ENCODE results near the gene GSDME. TPM values are rescaled to one million over a fixed set of nuclear protein-coding genes. Genes with fewer than 3 reads are reported as not detected.

Gene GSDME
- total RNA-seq, 1 experiment from 2014 or later, result 4.5 TPM

- no TSS peak for BruUV-seq (replicated peaks)
- no peak for ATAC-seq
- H3K27ac ChIP-seq (ENCODE audit: low read length), result no peak overlapping the region
- DNase-seq (ENCODE audit: low read depth, low spot score), result no peak
- intact Hi-C loops (cut with micrococcal nuclease; ENCODE audit: unreplicated experiment), result loop anchor here (10.0 kb wide), 1 partner anchor 57 kb away; no protein-coding TSS in a partner anchor
- no peaks in the 10 kb centered on the region; the same call in 1 of the 2 replicates for H3K36me3 ChIP-seq (ENCODE audit: control insufficient read depth, insufficient read depth, low read length)
- H3K9me3 ChIP-seq (ENCODE audit: control insufficient read depth, insufficient read depth, low read depth, low read length), result no peaks in the 10 kb centered on the region
- H3K27me3 ChIP-seq (ENCODE audit: control insufficient read depth, insufficient read depth, low read length), result no peaks in the 10 kb centered on the region
- in situ Hi-C loops (cut with HindIII; ENCODE audit: low pct_unique_long_range_greater_than_20kb, low sequenced_read_pairs), result no loop called here
- ChIA-PET CTCF (no interaction called here), POLR2A (no interaction called here)
- H3K4me1 ChIP-seq (ENCODE audit: control insufficient read depth, insufficient read depth, low read length), result 0 out of 2 replicates have a peak, but pooled peaks cover 5% of the 10 kb centered on the region
- TF ChIP-seq REST (IDR thresholded peaks at IDR 0.05; ENCODE audit: insufficient read depth in 1 of 2, low read depth in 2 of 2, low read length in 1 of 2) (no peak), CTCF (IDR thresholded peaks at IDR 0.05) (no peak), SIN3A (IDR thresholded peaks at IDR 0.05; ENCODE audit: borderline replicate concordance, insufficient read depth, low read depth, low read length) (no peak), TCF7L2 (IDR thresholded peaks at IDR 0.05; ENCODE audit: low read depth, low read length) (no peak), POLR2AphosphoS5 (IDR thresholded peaks at IDR 0.05; ENCODE audit: low read depth, low read length) (no peak)
- no peak overlapping the region for H3K4me3 ChIP-seq (ENCODE audit: low read depth in 2 of 2, low read length in 2 of 2)
These were observed 99.3 kb downstream of the GSDME start for GRCh38 chr7:24657980-24658379.

- Histone ChIP-seq H3K27ac (ENCODE audit: low read length) (no peak overlapping the region), H3K27me3 (ENCODE audit: control insufficient read depth, insufficient read depth, low read length) (no peaks in the 10 kb centered on the region), H3K36me3 (ENCODE audit: control insufficient read depth, insufficient read depth, low read length) (no peaks in the 10 kb centered on the region; the same call in 1 of the 2 replicates), H3K4me3 (ENCODE audit: low read depth in 2 of 2, low read length in 2 of 2) (no peak overlapping the region), H3K4me1 (ENCODE audit: control insufficient read depth, insufficient read depth, low read length) (0 out of 2 replicates have a peak, but pooled peaks cover 5% of the 10 kb centered on the region), H3K9me3 (ENCODE audit: control insufficient read depth, insufficient read depth, low read depth, low read length) (no peaks in the 10 kb centered on the region)
- intact Hi-C loops (cut with micrococcal nuclease; ENCODE audit: unreplicated experiment) (loop anchor here (10.0 kb wide), 1 partner anchor 58 kb away; no protein-coding TSS in a partner anchor), in situ Hi-C loops (cut with HindIII; ENCODE audit: low pct_unique_long_range_greater_than_20kb, low sequenced_read_pairs) (no loop called here)
- BruUV-seq (replicated peaks), result no TSS peak
- CTCF ChIA-PET, result no interaction called here
- POLR2A ChIA-PET, result no interaction called here
- DNase-seq (ENCODE audit: low read depth, low spot score) (no peak), ATAC-seq (no peak)
- TF ChIP-seq TCF7L2 (IDR thresholded peaks at IDR 0.05; ENCODE audit: low read depth, low read length) (no peak), CTCF (IDR thresholded peaks at IDR 0.05) (no peak), REST (IDR thresholded peaks at IDR 0.05; ENCODE audit: insufficient read depth in 1 of 2, low read depth in 2 of 2, low read length in 1 of 2) (no peak), POLR2AphosphoS5 (IDR thresholded peaks at IDR 0.05; ENCODE audit: low read depth, low read length) (no peak), SIN3A (IDR thresholded peaks at IDR 0.05; ENCODE audit: borderline replicate concordance, insufficient read depth, low read depth, low read length) (no peak)
These were observed 100.7 kb downstream of the GSDME start for GRCh38 chr7:24656608-24657007.
